Transverse colon (tissue), 4 donors: ENCODE results near the gene B2M.

ENCODE experiments used
- CTCF ChIP-seq, 5 experiments: fragments of 200-600 bp in 3 of 5; fragments of 450-650 bp in 2 of 5; sonication (generic) in 3 of 5; IDR thresholded peaks; 1 replicate in 2 of 5; 2 replicates in 3 of 5; pipeline ENCODE4 v1.5.1; 2016 to 2017; ENCODE audit warnings: antibody characterized with exemption in 5 of 5, inconsistent platforms in 3 of 5, mild to moderate bottlenecking in 2 of 5, moderate library complexity in 1 of 5
- POLR2AphosphoS5 ChIP-seq, 3 donors: sonication (generic); formaldehyde crosslinking; IDR thresholded peaks; one replicate each; pipeline ENCODE4 v1.6.1; 2016; ENCODE audit warnings: antibody characterized with exemption in 3 of 3

DNA sequence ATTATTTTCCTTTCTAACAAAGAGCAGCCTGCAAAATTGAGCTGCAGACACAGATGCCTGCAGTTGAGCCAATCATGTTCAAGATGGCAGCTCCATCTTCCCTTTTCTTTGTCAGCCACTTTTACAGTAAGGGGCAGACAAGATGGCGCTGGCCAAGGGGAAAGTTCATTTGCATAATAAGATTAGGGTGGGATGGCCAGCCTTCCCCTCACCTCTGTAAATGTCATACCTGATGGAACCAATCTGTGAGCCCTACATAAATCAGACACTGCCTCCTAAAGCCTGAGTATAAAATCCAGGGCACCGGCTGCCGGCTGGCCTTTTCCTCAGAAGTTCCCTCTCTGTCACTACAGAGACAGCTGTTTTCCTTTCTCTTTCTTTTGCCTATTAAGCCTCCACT lies 16.0 kb upstream of the B2M start:
- TF ChIP-seq CTCF (IDR thresholded peaks at IDR 0.05) (no peak), POLR2AphosphoS5 (IDR thresholded peaks at IDR 0.05) (no peak)
